ENCODE results near the gene MRPL18. TPM values are rescaled to one million over a fixed set of nuclear protein-coding genes. Genes with fewer than 3 reads are reported as not detected.

MRPL18 gene
- polyA plus RNA-seq, 3 donors: 28.5 to 88.2 (median 74.1) TPM

DNA sequence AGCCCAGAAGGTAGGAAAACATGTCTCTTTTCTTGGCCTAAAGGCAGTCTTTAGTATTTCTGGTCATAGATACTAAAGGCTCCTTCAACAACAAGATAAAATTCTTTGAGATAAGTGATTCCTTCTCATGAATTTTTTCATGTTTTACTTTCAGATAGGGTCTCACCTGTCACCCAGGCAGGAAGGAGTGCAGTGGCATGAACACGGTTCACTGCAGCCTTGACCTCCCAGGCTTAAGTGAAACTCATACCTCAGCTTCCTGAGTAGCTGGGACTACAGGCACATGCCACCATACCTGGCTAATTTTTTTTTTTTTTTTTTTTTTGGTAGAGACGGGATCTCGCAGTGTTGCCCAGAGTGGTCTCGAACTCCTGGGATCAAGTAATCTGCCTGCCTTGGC is 18.9 kb downstream of the MRPL18 start:
- H3K27ac Mint-ChIP-seq: no peak overlapping the region
- DNase-seq: no peak

DNA sequence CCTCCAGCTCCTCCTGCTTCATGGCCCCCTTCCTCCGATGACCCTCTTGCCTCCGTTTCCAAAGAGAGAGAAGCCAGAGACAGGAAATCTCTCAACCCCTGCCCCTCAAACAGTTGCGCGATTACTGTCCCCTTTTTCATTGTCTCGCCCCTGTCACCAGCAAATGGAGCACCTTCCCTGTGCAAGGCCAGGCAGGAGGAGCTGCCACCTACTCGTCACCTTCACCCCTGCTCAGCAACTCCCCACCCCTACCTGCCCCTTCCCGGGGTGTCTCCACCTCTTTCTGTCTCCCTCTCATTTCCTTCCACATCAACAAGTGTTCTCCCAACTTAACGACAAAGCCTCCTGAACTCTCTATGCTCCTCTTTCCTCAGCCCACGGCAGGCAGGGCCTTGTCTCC is 23.5 kb downstream of the MRPL18 start:
- intact Hi-C loops (cut with micrococcal nuclease): no loop called here
- Mint-ChIP-seq H3K9me3 (no peaks in the 10 kb centered on the region), H3K36me3 (no peaks in the 10 kb centered on the region), H3K27ac (no peak overlapping the region), H3K4me3 (no peak overlapping the region), H3K27me3 (ENCODE audit: low read depth in 3 of 3) (peaks cover 2 to 4% (median 2%) of the 10 kb centered on the region in 3 donors), H3K4me1 (peaks cover 10% of the 10 kb centered on the region)
- Histone ChIP-seq H3K9ac (ENCODE audit: insufficient read depth, low read length, poor library complexity, severe bottlenecking) (no peak overlapping the region), H3K27me3 (ENCODE audit: control insufficient read depth in 2 of 2, insufficient read depth in 2 of 2, low read length in 2 of 2) (no peaks in the 10 kb centered on the region), H3K79me2 (ENCODE audit: insufficient read depth, low read length) (no peaks in the 10 kb centered on the region), H2AFZ (ENCODE audit: insufficient read depth, low read depth, low read length, poor library complexity, severe bottlenecking) (no peak overlapping the region), H3K4me1 (ENCODE audit: control insufficient read depth in 1 of 2, insufficient read depth in 2 of 2, low read length in 2 of 2) (peaks cover 0 to 4% of the 10 kb centered on the region in 2 donors), H3K27ac (ENCODE audit: low read depth in 1 of 2, low read length in 2 of 2) (no peak overlapping the region), H3K4me3 (replicated peaks in 1 of 3; ENCODE audit: low read depth in 2 of 3, low read length in 3 of 3) (no peak overlapping the region), H4K20me1 (ENCODE audit: insufficient read depth, low read length) (no peaks in the 10 kb centered on the region), H3K9me3 (replicated peaks in 1 of 2; ENCODE audit: control insufficient read depth in 1 of 2, insufficient read depth in 1 of 2, low read length in 2 of 2) (no peaks in the 10 kb centered on the region), H3K4me2 (replicated peaks; ENCODE audit: extremely low read depth, low read length, poor library complexity, severe bottlenecking) (no peak overlapping the region), H3K36me3 (replicated peaks in 1 of 2; ENCODE audit: control insufficient read depth in 1 of 2, insufficient read depth in 2 of 2, low read length in 2 of 2) (no peaks in the 10 kb centered on the region)
- no peak for TF ChIP-seq CTCF (IDR thresholded peaks at IDR 0.05)
- DNase-seq: no peak
- WGBS (ENCODE audit: insufficient coverage): 90% methylated on average over 8 of the region's 9 CpGs

More for the DNA sequence above, 18.9 kb downstream of the MRPL18 start:
- H2AFZ ChIP-seq (ENCODE audit: insufficient read depth, low read depth, low read length, poor library complexity, severe bottlenecking): no peak overlapping the region
- H3K4me1 ChIP-seq (ENCODE audit: control insufficient read depth in 1 of 2, insufficient read depth in 2 of 2, low read length in 2 of 2): peaks cover 10 to 15% of the 10 kb centered on the region in 2 donors
- H3K4me3 ChIP-seq (replicated peaks in 1 of 3; ENCODE audit: low read depth in 2 of 3, low read length in 3 of 3): no peak overlapping the region
- 89% methylated on average over 1 of the region's 4 CpGs for WGBS (ENCODE audit: insufficient coverage)
- Mint-ChIP-seq H3K4me3 (no peak overlapping the region), H3K4me1 (peaks cover 22% of the 10 kb centered on the region), H3K27me3 (ENCODE audit: low read depth in 3 of 3) (no peaks in the 10 kb centered on the region), H3K36me3 (no peaks in the 10 kb centered on the region), H3K9me3 (no peaks in the 10 kb centered on the region)
- H4K20me1 ChIP-seq (ENCODE audit: insufficient read depth, low read length): no peaks in the 10 kb centered on the region
- H3K27me3 ChIP-seq (ENCODE audit: control insufficient read depth in 2 of 2, insufficient read depth in 2 of 2, low read length in 2 of 2): no peaks in the 10 kb centered on the region
- TF ChIP-seq CTCF (IDR thresholded peaks at IDR 0.05): no peak
- H3K27ac ChIP-seq (ENCODE audit: low read depth in 1 of 2, low read length in 2 of 2): no peak overlapping the region
- intact Hi-C loops (cut with micrococcal nuclease): no loop called here
- no peaks in the 10 kb centered on the region for H3K36me3 ChIP-seq (replicated peaks in 1 of 2; ENCODE audit: control insufficient read depth in 1 of 2, insufficient read depth in 2 of 2, low read length in 2 of 2)
- no peaks in the 10 kb centered on the region for H3K79me2 ChIP-seq (ENCODE audit: insufficient read depth, low read length)
- no peak overlapping the region for H3K9ac ChIP-seq (ENCODE audit: insufficient read depth, low read length, poor library complexity, severe bottlenecking)
- no peak overlapping the region for H3K4me2 ChIP-seq (replicated peaks; ENCODE audit: extremely low read depth, low read length, poor library complexity, severe bottlenecking)
- no peaks in the 10 kb centered on the region for H3K9me3 ChIP-seq (replicated peaks in 1 of 2; ENCODE audit: control insufficient read depth in 1 of 2, insufficient read depth in 1 of 2, low read length in 2 of 2)

Measured in CD14-positive monocyte (primary cell).